IMR-90 (cell line): Measurements from ENCODE around the gene CAMTA2.

Experiments used
- CTCF ChIP-seq: conservative IDR thresholded peaks from 2 replicates; pipeline ENCODE4 v1.5.1; 2012; ENCODE audit warnings: mild to moderate bottlenecking, low read depth, low read length, improper control_type of control experiment
- MAZ ChIP-seq: IDR thresholded peaks from 2 replicates; pipeline ENCODE4 v1.6.1; 2012; ENCODE audit warnings: low read depth, mild to moderate bottlenecking, low read length, improper control_type of control experiment, moderate library complexity, borderline replicate concordance
- MXI1 ChIP-seq: IDR thresholded peaks from 2 replicates; pipeline ENCODE4 v1.6.1; 2012; ENCODE audit warnings: low read depth, mild to moderate bottlenecking, low read length, moderate library complexity, borderline replicate concordance
- POLR2A ChIP-seq: IDR thresholded peaks from 2 replicates; pipeline ENCODE4 v1.6.1; 2012; ENCODE audit warnings: mild to moderate bottlenecking, low read depth, low read length
- RCOR1 ChIP-seq: IDR thresholded peaks from 2 replicates; pipeline ENCODE4 v1.6.1; 2012; ENCODE audit warnings: mild to moderate bottlenecking, low read length, improper control_type of control experiment; ENCODE audit not compliant: insufficient replicate concordance
- SMC3 ChIP-seq: fragments of 150-350 bp; IDR thresholded peaks from 2 replicates; pipeline ENCODE4 v1.6.1; 2016; ENCODE audit warnings: low read depth, mild to moderate bottlenecking, antibody characterized with exemption, low read length, moderate library complexity

DNA sequence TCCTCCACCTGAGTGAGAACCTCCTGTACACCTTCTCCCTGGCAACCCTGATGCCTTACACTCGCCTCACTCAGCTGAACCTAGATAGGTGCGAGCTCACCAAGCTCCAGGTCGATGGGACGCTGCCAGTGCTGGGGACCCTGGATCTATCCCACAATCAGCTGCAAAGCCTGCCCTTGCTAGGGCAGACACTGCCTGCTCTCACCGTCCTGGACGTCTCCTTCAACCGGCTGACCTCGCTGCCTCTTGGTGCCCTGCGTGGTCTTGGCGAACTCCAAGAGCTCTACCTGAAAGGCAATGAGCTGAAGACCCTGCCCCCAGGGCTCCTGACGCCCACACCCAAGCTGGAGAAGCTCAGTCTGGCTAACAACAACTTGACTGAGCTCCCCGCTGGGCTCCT lies 54.7 kb downstream of the CAMTA2 start:
- TF ChIP-seq CTCF, result no peak
- no peak for TF ChIP-seq SMC3
- no peak for TF ChIP-seq RCOR1
- no peak for TF ChIP-seq MAZ
- no peak for TF ChIP-seq POLR2A
- TF ChIP-seq MXI1, result no peak
